GM12872 (cell line): ENCODE measurements around the gene PCSK6.

ENCODE experiments used
- TF ChIP-seq, protein P1 (sequence below): IDR thresholded peaks from 3 replicates; pipeline ENCODE4 v1.5.1; 2011; ENCODE audit warnings: low read depth, mild to moderate bottlenecking, low read length, moderate library complexity; ENCODE audit not compliant: insufficient read depth

The PCSK6 gene

GRCh38 chr15:101510212-101511197 is 21.0 kb upstream of the PCSK6 start:
- TF ChIP-seq, protein P1, sequence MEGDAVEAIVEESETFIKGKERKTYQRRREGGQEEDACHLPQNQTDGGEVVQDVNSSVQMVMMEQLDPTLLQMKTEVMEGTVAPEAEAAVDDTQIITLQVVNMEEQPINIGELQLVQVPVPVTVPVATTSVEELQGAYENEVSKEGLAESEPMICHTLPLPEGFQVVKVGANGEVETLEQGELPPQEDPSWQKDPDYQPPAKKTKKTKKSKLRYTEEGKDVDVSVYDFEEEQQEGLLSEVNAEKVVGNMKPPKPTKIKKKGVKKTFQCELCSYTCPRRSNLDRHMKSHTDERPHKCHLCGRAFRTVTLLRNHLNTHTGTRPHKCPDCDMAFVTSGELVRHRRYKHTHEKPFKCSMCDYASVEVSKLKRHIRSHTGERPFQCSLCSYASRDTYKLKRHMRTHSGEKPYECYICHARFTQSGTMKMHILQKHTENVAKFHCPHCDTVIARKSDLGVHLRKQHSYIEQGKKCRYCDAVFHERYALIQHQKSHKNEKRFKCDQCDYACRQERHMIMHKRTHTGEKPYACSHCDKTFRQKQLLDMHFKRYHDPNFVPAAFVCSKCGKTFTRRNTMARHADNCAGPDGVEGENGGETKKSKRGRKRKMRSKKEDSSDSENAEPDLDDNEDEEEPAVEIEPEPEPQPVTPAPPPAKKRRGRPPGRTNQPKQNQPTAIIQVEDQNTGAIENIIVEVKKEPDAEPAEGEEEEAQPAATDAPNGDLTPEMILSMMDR = no peak

GRCh38 chr15:101509279-101509678 is 19.8 kb upstream of the PCSK6 start:
- TF ChIP-seq, protein P1 = no peak

DNA sequence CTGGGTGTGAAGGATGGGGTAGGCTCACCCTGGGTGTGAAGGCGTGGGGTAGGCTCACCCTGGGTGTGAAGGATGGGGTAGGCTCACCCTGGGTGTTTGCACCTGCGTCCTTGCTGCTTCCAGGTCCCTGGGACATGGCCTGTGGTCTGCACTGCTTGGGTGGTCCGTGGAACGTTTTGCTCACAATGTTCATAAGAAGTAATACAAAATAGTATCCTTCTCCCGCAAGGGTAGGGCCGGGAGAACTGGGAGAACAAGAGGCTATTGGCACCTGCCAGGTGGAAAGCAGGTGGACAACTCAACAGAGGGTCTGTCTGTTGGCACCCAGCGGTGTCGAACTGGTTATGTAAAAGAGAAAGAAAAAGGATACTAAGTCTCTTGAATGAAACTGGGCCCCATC is 17.0 kb upstream of the PCSK6 start:
- TF ChIP-seq, protein P1 = no peak

GRCh38 chr15:101505610-101506337 is 16.3 kb upstream of the PCSK6 start:
- TF ChIP-seq, protein P1 = no peak

GRCh38 chr15:101504866-101505609 is 15.5 kb upstream of the PCSK6 start:
- TF ChIP-seq, protein P1 = no peak

DNA sequence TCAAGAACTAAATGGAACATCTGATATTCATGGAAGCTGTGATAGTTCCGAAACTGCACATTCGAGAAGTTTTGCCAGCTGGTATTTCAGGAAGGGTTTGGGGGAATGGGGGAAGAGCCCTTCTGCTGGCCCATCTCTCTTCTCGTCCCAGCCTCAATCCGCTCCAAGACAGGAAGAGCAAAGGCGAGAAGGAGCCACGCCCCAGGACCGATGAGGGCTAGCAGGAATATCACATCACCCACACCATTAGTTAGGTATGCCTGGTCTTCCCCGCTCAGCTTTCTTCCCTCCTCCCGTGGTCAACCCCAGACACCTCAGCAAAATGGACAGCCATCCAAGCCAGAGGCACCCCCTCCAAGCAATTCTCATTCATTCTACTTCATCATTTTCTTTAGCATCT is 14.9 kb upstream of the PCSK6 start:
- TF ChIP-seq, protein P1 = no peak

GRCh38 chr15:101503296-101503599 is 13.7 kb upstream of the PCSK6 start:
- TF ChIP-seq, protein P1 = no peak
